Mesenchymal stem cell (in vitro differentiated cells and primary cell): ENCODE data around the gene CRHR1. TPM values are rescaled to one million over a fixed set of nuclear protein-coding genes. Genes with fewer than 3 reads are reported as not detected.
A peak's percentile ranks its signal among the peaks of the same experiment; 100 is the strongest.

Experiments
- DNase-seq: peaks from one replicate; pipeline ENCODE4 v3.0.0-alpha.2; 2013
- H2AFZ ChIP-seq: one replicate; pipeline ENCODE4 v1.6.1; 2013; ENCODE audit warnings: low read depth, mild to moderate bottlenecking, control low read depth, inconsistent platforms, low read length, moderate library complexity
- H2AK5ac ChIP-seq: 2 replicates; pipeline ENCODE4 v1.6.1; 2013; ENCODE audit warnings: low read length, moderate library complexity, mild to moderate bottlenecking, inconsistent platforms; ENCODE audit not compliant: severe bottlenecking
- H2BK120ac ChIP-seq: one replicate; pipeline ENCODE4 v1.6.1; 2013; ENCODE audit warnings: low read depth, mild to moderate bottlenecking, inconsistent platforms, low read length, moderate library complexity
- H2BK12ac ChIP-seq, 2 experiments: one replicate each; pipeline ENCODE4 v1.6.1; 2013; ENCODE audit warnings: inconsistent platforms in 2 of 2, low read length in 2 of 2, mild to moderate bottlenecking in 2 of 2, moderate library complexity in 2 of 2, control low read depth in 1 of 2
- H2BK15ac ChIP-seq: one replicate; pipeline ENCODE4 v1.6.1; 2013; ENCODE audit warnings: mild to moderate bottlenecking, low read depth, inconsistent platforms; ENCODE audit not compliant: poor library complexity, severe bottlenecking
- H2BK5ac ChIP-seq: 2 replicates; pipeline ENCODE4 v1.6.1; 2013; ENCODE audit warnings: low read depth, mild to moderate bottlenecking, low read length, control low read depth, inconsistent platforms; ENCODE audit not compliant: poor library complexity, severe bottlenecking
- H3K14ac ChIP-seq, 2 experiments: one replicate each; pipeline ENCODE4 v1.6.1; 2013; ENCODE audit warnings: inconsistent platforms in 2 of 2, low read length in 2 of 2, control low read depth in 1 of 2, mild to moderate bottlenecking in 1 of 2, moderate library complexity in 1 of 2
- H3K18ac ChIP-seq, 2 experiments: one replicate each; pipeline ENCODE4 v1.6.1; 2013; ENCODE audit warnings: inconsistent platforms in 2 of 2, low read length in 2 of 2, control low read depth in 1 of 2, low read depth in 1 of 2, mild to moderate bottlenecking in 1 of 2
- H3K23ac ChIP-seq, 2 experiments: one replicate each; pipeline ENCODE4 v1.6.1; 2013; ENCODE audit warnings: inconsistent platforms in 2 of 2, low read length in 2 of 2, mild to moderate bottlenecking in 2 of 2, moderate library complexity in 2 of 2, control low read depth in 1 of 2
- H3K27ac ChIP-seq: 2 replicates; pipeline ENCODE4 v1.5.1; 2013; ENCODE audit warnings: mild to moderate bottlenecking, moderate library complexity, low read length, control low read depth, inconsistent platforms; ENCODE audit not compliant: poor library complexity, severe bottlenecking
- H3K27me3 ChIP-seq, 2 experiments: 2 replicates each; pipeline versions ENCODE4 v1.6.1 to v1.7.0; 2013; ENCODE audit warnings: low read length in 2 of 2, mild to moderate bottlenecking in 2 of 2, moderate library complexity in 2 of 2, control low read depth in 1 of 2, inconsistent platforms in 1 of 2; ENCODE audit not compliant: control insufficient read depth in 1 of 2, insufficient read depth in 1 of 2
- H3K36me3 ChIP-seq, 2 experiments: 2 replicates each; pipeline versions ENCODE4 v1.6.1 to v1.7.0; 2013; ENCODE audit warnings: low read length in 2 of 2, control low read depth in 1 of 2, inconsistent platforms in 1 of 2, low read depth in 1 of 2, mild to moderate bottlenecking in 1 of 2; ENCODE audit not compliant: insufficient read depth in 2 of 2, control insufficient read depth in 1 of 2
- H3K4ac ChIP-seq, 2 experiments: one replicate each; pipeline ENCODE4 v1.6.1; 2013; ENCODE audit warnings: inconsistent platforms in 2 of 2, low read length in 2 of 2, mild to moderate bottlenecking in 2 of 2, moderate library complexity in 2 of 2, control low read depth in 1 of 2, low read depth in 1 of 2
- H3K4me1 ChIP-seq: 2 replicates; pipeline ENCODE4 v1.6.1; 2013; ENCODE audit warnings: low read depth, low read length, control low read depth; ENCODE audit not compliant: control insufficient read depth, insufficient read depth
- H3K4me2 ChIP-seq: 2 replicates; pipeline ENCODE4 v1.6.1; 2013; ENCODE audit warnings: low read length, mild to moderate bottlenecking, inconsistent platforms; ENCODE audit not compliant: poor library complexity, severe bottlenecking
- H3K4me3 ChIP-seq, 2 experiments: 2 replicates each; pipeline versions ENCODE4 v1.5.1 to v1.7.0; 2013; ENCODE audit warnings: low read length in 2 of 2, mild to moderate bottlenecking in 2 of 2, control low read depth in 1 of 2, low read depth in 1 of 2; ENCODE audit not compliant: insufficient read depth in 1 of 2
- H3K79me1 ChIP-seq: replicated peaks from 2 replicates; pipeline ENCODE4 v1.6.1; 2013; ENCODE audit warnings: mild to moderate bottlenecking, control low read depth, low read length, inconsistent platforms; ENCODE audit not compliant: poor library complexity, severe bottlenecking
- H3K9ac ChIP-seq: 2 replicates; pipeline ENCODE4 v1.7.0; 2013; ENCODE audit warnings: mild to moderate bottlenecking, low read length, moderate library complexity
- H3K9me3 ChIP-seq: 2 replicates; pipeline ENCODE4 v1.7.0; 2013; ENCODE audit warnings: mild to moderate bottlenecking, low read length; ENCODE audit not compliant: control insufficient read depth
- H4K8ac ChIP-seq: one replicate; pipeline ENCODE4 v1.6.1; 2013; ENCODE audit warnings: inconsistent platforms, mild to moderate bottlenecking, low read length, moderate library complexity
- H4K91ac ChIP-seq: one replicate; pipeline ENCODE4 v1.6.1; 2013; ENCODE audit warnings: mild to moderate bottlenecking, low read length, inconsistent platforms
- WGBS: methylation state at CpG from one replicate; pipeline ENCODE4 v1.1.7; 2013; ENCODE audit warnings: mixed read lengths; 5-methylcytosine and 5-hydroxymethylcytosine counted together
- polyA plus RNA-seq, 2 experiments: library from polyadenylated mRNA; stranded (reverse); fragments of 200-250 nt; gene quantifications; one replicate each; pipeline ENCODE4 v1.2.3, GENCODE V29; 2013

CRHR1 gene
- not detected for polyA plus RNA-seq (2013, experiment 1 of 2)
- polyA plus RNA-seq (2013, experiment 2 of 2) = not detected

DNA sequence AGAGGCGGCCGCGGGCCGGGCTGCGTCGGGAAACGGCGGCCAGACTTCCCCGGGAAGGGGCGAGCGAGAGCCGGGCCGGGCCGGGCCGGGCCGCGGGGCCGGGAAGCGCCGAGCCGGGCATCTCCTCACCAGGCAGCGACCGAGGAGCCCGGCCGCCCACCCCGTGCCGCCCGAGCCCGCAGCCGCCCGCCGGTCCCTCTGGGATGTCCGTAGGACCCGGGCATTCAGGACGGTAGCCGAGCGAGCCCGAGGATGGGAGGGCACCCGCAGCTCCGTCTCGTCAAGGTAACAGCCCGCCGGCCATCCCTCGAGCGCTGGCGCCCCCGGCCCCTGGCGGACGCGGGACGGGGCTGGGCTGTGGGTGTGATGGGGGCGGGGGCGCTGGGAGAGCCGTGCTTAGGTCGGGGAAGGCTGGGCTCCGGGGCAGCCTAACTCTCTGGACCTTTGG lies at the start of gene CRHR1:
CRHR1 (plus strand) TSS at position 28 of the 448 bp plus-strand sequence; CDS start at position 253, 225 bp downstream.
- Histone ChIP-seq H3K18ac (peak within 1 kb of the TSS in 1 of 2 experiments; percentile 34), H3K4ac (no peak within 1 kb of the TSS), H3K9me3 (no peaks in the 10 kb centered on the region), H2AFZ (no peak within 1 kb of the TSS), H2BK12ac (no peak within 1 kb of the TSS), H3K9ac (no peak within 1 kb of the TSS), H3K79me1 (no peaks in the 10 kb centered on the region), H2BK15ac (no peak within 1 kb of the TSS), H4K8ac (no peak within 1 kb of the TSS), H2BK120ac (no peak within 1 kb of the TSS), H3K14ac (no peak within 1 kb of the TSS), H4K91ac (peak within 1 kb of the TSS; percentile 1), H3K4me2 (peak within 1 kb of the TSS; percentile 84), H3K27ac (no peak within 1 kb of the TSS), H3K4me1 (peaks cover 20% of the 10 kb centered on the region), H3K36me3 (no peaks in the 10 kb centered on the region), H3K4me3 (peak within 1 kb of the TSS in 1 of 2 experiments; percentile 43), H3K27me3 (peaks cover 90 to 92% of the 10 kb centered on the region in 2 experiments), H2BK5ac (no peak within 1 kb of the TSS), H3K23ac (peak within 1 kb of the TSS in 1 of 2 experiments; percentile 98), H2AK5ac (no peak within 1 kb of the TSS)
- no peak for DNase-seq
- 0% methylated on average over 38 of the region's 56 CpGs for WGBS

DNA sequence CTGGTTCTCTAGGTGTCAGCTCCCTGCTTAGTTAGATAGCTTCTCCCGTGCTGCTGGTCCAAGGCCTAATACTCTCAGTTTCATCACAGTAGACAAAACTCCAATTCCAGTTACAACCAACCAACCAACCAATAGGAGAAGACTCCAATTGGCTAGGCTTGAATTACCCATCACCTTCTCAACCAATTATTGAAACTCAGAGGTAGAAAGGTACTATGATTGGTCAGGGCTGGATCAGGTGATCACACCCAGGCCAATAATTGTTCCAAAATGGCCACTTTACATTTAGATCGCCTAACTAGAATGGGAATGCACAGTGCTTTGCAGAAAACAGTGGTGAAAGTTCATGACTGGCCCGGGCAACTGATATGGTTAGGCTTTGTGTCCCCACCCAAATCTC lies 49.5 kb upstream of the CRHR1 start:
- H3K4me2 ChIP-seq = no peak overlapping the region
- no peak overlapping the region for H2AFZ ChIP-seq
- H3K27ac ChIP-seq = no peak overlapping the region
- DNase-seq = no peak
- H2BK15ac ChIP-seq = no peak overlapping the region
- no peaks in the 10 kb centered on the region for H3K4me1 ChIP-seq
- H3K9me3 ChIP-seq = peaks cover 23% of the 10 kb centered on the region
- no peak overlapping the region for H3K14ac ChIP-seq
- H3K4ac ChIP-seq = no peak overlapping the region
- no peak overlapping the region for H2BK5ac ChIP-seq
- no peak overlapping the region for H4K91ac ChIP-seq
- no peak overlapping the region for H3K9ac ChIP-seq
- peaks cover 24 to 36% of the 10 kb centered on the region in 2 experiments for H3K27me3 ChIP-seq
- H2BK12ac ChIP-seq = no peak overlapping the region
- 83% methylated on average over 2 of the region's 3 CpGs for WGBS
- peak overlapping the region; percentile 5 for H2BK120ac ChIP-seq
- no peaks in the 10 kb centered on the region for H3K79me1 ChIP-seq
- H2AK5ac ChIP-seq = no peak overlapping the region
- no peak overlapping the region for H4K8ac ChIP-seq
- H3K23ac ChIP-seq = no peak overlapping the region
- H3K4me3 ChIP-seq = no peak overlapping the region
- H3K18ac ChIP-seq = no peak overlapping the region
- H3K36me3 ChIP-seq = no peaks in the 10 kb centered on the region

DNA sequence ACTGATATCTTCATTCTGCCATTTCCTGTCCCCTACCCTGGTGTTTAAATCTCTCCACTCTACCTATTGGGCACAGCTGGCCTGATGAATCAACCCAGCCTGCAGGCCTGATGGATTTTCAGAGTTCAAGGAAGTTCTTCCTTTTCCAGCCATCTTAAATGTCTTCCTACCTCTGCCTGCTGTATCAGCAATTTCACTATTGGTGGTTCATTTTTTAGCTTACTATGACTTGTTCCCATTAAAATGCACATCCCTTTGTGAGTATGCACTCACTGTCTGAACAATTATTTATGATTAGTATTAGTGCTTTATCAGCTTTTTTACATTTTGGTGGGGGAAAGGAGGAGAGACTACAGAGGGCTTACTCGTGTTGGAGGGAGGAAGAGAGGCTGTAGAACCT lies 48.6 kb upstream of the CRHR1 start:
- Histone ChIP-seq H4K8ac (no peak overlapping the region), H3K4me1 (no peaks in the 10 kb centered on the region), H2BK15ac (no peak overlapping the region), H3K9ac (no peak overlapping the region), H3K27me3 (peaks cover 25 to 33% of the 10 kb centered on the region in 2 experiments), H3K18ac (no peak overlapping the region), H2AK5ac (no peak overlapping the region), H3K4me2 (no peak overlapping the region), H3K4ac (no peak overlapping the region), H3K36me3 (no peaks in the 10 kb centered on the region), H3K79me1 (no peaks in the 10 kb centered on the region), H2BK120ac (no peak overlapping the region), H3K27ac (no peak overlapping the region), H3K14ac (no peak overlapping the region), H2BK5ac (no peak overlapping the region), H3K4me3 (no peak overlapping the region), H4K91ac (no peak overlapping the region), H2BK12ac (no peak overlapping the region), H2AFZ (no peak overlapping the region), H3K9me3 (peaks cover 15% of the 10 kb centered on the region), H3K23ac (no peak overlapping the region)
- WGBS = 19% methylated on average over 1 of the region's 1 CpG
- no peak for DNase-seq

DNA sequence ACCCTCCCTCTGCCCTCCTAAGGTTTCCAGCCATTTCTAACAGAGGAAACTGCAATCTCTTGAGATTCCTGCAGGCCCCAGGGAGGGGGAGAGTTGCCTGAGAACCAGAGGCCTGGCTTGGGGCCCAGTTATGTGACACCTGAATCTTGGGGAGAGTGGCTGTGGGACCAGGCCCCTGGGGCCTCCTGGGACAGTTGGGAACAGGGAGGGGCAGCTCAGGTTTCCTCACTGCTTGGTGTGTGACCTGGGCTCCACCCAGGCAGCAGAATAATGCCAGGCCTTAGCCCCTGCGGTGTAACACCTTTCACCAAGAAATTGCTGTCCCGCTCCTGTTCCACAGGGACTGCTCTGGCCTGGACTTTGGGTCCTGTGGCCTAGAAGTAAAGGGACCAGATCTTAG lies 44.3 kb upstream of the CRHR1 start:
- 94% methylated on average over 2 of the region's 2 CpGs for WGBS
- no peak overlapping the region for H3K18ac ChIP-seq
- H2BK12ac ChIP-seq = no peak overlapping the region
- H4K91ac ChIP-seq = no peak overlapping the region
- peaks cover 2% of the 10 kb centered on the region for H3K9me3 ChIP-seq
- peaks cover 24 to 57% of the 10 kb centered on the region in 2 experiments for H3K27me3 ChIP-seq
- H3K23ac ChIP-seq = no peak overlapping the region
- H2AFZ ChIP-seq = no peak overlapping the region
- no peak overlapping the region for H3K4ac ChIP-seq
- H2BK120ac ChIP-seq = no peak overlapping the region
- no peak overlapping the region for H3K4me3 ChIP-seq
- H3K27ac ChIP-seq = no peak overlapping the region
- H3K36me3 ChIP-seq = no peaks in the 10 kb centered on the region
- no peak for DNase-seq
- no peak overlapping the region for H3K14ac ChIP-seq
- H2BK5ac ChIP-seq = no peak overlapping the region
- no peak overlapping the region for H3K4me2 ChIP-seq
- no peak overlapping the region for H3K9ac ChIP-seq
- H2BK15ac ChIP-seq = no peak overlapping the region
- H3K79me1 ChIP-seq = no peaks in the 10 kb centered on the region
- H2AK5ac ChIP-seq = no peak overlapping the region
- no peak overlapping the region for H4K8ac ChIP-seq
- no peaks in the 10 kb centered on the region for H3K4me1 ChIP-seq
